ENCODE data around the gene VIL1. TPM values are rescaled to one million over a fixed set of nuclear protein-coding genes. Genes with fewer than 3 reads are reported as not detected.
A peak's percentile ranks its signal among the peaks of the same experiment; 100 is the strongest.

VIL1 gene
- total and polyA plus RNA-seq, 2 of the 13 experiments (the other 11 are each of a cell fraction or from before 2014, with no cell fraction given), result 287 to 301 TPM

DNA sequence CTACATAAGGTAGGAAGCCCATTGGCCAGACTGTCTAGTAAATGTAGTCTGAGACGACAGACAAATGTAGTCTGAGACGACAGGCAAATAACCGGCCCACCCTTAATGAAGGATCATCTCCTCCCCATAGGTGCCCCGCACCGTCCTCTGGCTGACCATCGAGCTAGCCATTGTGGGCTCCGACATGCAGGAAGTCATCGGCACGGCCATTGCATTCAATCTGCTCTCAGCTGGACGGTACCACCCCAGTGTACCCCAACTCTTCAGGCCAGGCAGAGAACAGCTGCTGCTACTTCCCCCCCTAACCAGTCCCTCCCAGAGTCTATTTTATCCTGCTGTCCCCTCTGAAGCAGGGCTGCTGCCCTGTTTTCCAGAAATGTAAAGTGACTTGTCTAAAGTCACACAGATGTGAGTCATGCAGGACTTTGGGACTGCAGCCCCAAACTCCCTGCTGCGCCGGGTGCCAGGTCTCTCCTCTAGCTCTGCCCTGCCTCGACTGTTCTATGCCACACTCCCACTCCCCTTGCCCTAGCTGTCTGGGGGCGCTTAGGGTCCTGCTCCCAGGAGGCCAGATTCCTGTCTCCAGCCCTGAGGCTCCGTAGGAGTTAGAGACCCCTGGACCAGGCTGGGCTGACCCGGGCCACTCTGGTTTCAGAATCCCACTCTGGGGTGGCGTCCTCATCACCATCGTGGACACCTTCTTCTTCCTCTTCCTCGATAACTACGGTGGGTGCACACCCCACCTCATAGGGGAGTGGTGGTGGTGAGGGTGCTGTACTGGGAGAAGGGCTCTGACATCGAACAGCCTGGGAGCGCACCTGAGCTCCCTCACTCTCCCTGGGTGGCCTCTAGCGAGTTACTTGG lies 32.2 kb upstream of the VIL1 start (continued):
- TF ChIP-seq ISL2 (CRISPR knock-in tag; IDR thresholded peaks at IDR 0.05) (no peak), GLI4 (CRISPR knock-in tag; IDR thresholded peaks at IDR 0.05; ENCODE audit: borderline replicate concordance) (0 out of 2 replicates have a peak, but pooled peaks have one; percentile 80), ZNF253 (CRISPR knock-in tag; IDR thresholded peaks at IDR 0.05; ENCODE audit: borderline replicate concordance) (0 out of 2 replicates have a peak, but pooled peaks have one; percentile 58), ZNF501 (CRISPR knock-in tag; IDR thresholded peaks at IDR 0.05) (peak; percentile 77), ZNF3 (CRISPR knock-in tag; IDR thresholded peaks at IDR 0.05) (no peak), SKI (IDR thresholded peaks at IDR 0.05; ENCODE audit: partially characterized antibody) (no peak), ZSCAN21 (CRISPR knock-in tag; IDR thresholded peaks at IDR 0.05; ENCODE audit: borderline replicate concordance) (0 out of 2 replicates have a peak, but pooled peaks have one; percentile 63), ZNF83 (CRISPR knock-in tag; IDR thresholded peaks at IDR 0.05; ENCODE audit: borderline replicate concordance) (peak; percentile 92; the same call in 1 of the 2 replicates), ZNF570 (CRISPR knock-in tag; IDR thresholded peaks at IDR 0.05; ENCODE audit: borderline replicate concordance) (no peak), ZNF274 (CRISPR knock-in tag; IDR thresholded peaks at IDR 0.05) (peak; percentile 90), BRD4 (CRISPR knock-in tag; IDR thresholded peaks at IDR 0.05) (no peak), ZNF563 (CRISPR knock-in tag; IDR thresholded peaks at IDR 0.05) (no peak)
- TF ChIP-seq, protein P1, sequence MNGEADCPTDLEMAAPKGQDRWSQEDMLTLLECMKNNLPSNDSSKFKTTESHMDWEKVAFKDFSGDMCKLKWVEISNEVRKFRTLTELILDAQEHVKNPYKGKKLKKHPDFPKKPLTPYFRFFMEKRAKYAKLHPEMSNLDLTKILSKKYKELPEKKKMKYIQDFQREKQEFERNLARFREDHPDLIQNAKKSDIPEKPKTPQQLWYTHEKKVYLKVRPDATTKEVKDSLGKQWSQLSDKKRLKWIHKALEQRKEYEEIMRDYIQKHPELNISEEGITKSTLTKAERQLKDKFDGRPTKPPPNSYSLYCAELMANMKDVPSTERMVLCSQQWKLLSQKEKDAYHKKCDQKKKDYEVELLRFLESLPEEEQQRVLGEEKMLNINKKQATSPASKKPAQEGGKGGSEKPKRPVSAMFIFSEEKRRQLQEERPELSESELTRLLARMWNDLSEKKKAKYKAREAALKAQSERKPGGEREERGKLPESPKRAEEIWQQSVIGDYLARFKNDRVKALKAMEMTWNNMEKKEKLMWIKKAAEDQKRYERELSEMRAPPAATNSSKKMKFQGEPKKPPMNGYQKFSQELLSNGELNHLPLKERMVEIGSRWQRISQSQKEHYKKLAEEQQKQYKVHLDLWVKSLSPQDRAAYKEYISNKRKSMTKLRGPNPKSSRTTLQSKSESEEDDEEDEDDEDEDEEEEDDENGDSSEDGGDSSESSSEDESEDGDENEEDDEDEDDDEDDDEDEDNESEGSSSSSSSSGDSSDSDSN (CRISPR knock-in tag; IDR thresholded peaks at IDR 0.05), result peak; percentile 38; the same call in 1 of the 2 replicates
- TF ChIP-seq, protein P2, sequence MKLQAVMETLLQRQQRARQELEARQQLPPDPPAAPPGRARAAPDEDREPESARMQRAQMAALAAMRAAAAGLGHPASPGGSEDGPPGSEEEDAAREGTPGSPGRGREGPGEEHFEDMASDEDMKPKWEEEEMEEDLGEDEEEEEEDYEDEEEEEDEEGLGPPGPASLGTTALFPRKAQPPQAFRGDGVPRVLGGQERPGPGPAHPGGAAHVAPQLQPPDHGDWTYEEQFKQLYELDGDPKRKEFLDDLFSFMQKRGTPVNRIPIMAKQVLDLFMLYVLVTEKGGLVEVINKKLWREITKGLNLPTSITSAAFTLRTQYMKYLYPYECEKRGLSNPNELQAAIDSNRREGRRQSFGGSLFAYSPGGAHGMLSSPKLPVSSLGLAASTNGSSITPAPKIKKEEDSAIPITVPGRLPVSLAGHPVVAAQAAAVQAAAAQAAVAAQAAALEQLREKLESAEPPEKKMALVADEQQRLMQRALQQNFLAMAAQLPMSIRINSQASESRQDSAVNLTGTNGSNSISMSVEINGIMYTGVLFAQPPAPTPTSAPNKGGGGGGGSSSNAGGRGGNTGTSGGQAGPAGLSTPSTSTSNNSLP (IDR thresholded peaks at IDR 0.05; ENCODE audit: low read depth, low read length), result no peak
- TF ChIP-seq, protein P3, sequence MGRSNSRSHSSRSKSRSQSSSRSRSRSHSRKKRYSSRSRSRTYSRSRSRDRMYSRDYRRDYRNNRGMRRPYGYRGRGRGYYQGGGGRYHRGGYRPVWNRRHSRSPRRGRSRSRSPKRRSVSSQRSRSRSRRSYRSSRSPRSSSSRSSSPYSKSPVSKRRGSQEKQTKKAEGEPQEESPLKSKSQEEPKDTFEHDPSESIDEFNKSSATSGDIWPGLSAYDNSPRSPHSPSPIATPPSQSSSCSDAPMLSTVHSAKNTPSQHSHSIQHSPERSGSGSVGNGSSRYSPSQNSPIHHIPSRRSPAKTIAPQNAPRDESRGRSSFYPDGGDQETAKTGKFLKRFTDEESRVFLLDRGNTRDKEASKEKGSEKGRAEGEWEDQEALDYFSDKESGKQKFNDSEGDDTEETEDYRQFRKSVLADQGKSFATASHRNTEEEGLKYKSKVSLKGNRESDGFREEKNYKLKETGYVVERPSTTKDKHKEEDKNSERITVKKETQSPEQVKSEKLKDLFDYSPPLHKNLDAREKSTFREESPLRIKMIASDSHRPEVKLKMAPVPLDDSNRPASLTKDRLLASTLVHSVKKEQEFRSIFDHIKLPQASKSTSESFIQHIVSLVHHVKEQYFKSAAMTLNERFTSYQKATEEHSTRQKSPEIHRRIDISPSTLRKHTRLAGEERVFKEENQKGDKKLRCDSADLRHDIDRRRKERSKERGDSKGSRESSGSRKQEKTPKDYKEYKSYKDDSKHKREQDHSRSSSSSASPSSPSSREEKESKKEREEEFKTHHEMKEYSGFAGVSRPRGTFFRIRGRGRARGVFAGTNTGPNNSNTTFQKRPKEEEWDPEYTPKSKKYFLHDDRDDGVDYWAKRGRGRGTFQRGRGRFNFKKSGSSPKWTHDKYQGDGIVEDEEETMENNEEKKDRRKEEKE (IDR thresholded peaks at IDR 0.05), result no peak
- TF ChIP-seq, protein P4, sequence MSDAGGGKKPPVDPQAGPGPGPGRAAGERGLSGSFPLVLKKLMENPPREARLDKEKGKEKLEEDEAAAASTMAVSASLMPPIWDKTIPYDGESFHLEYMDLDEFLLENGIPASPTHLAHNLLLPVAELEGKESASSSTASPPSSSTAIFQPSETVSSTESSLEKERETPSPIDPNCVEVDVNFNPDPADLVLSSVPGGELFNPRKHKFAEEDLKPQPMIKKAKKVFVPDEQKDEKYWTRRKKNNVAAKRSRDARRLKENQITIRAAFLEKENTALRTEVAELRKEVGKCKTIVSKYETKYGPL (CRISPR knock-in tag; IDR thresholded peaks at IDR 0.05), result no peak
- TF ChIP-seq, protein P5, sequence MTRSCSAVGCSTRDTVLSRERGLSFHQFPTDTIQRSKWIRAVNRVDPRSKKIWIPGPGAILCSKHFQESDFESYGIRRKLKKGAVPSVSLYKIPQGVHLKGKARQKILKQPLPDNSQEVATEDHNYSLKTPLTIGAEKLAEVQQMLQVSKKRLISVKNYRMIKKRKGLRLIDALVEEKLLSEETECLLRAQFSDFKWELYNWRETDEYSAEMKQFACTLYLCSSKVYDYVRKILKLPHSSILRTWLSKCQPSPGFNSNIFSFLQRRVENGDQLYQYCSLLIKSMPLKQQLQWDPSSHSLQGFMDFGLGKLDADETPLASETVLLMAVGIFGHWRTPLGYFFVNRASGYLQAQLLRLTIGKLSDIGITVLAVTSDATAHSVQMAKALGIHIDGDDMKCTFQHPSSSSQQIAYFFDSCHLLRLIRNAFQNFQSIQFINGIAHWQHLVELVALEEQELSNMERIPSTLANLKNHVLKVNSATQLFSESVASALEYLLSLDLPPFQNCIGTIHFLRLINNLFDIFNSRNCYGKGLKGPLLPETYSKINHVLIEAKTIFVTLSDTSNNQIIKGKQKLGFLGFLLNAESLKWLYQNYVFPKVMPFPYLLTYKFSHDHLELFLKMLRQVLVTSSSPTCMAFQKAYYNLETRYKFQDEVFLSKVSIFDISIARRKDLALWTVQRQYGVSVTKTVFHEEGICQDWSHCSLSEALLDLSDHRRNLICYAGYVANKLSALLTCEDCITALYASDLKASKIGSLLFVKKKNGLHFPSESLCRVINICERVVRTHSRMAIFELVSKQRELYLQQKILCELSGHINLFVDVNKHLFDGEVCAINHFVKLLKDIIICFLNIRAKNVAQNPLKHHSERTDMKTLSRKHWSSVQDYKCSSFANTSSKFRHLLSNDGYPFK (CRISPR knock-in tag; IDR thresholded peaks at IDR 0.05; ENCODE audit: borderline replicate concordance), result 0 out of 2 replicates have a peak, but pooled peaks have one; percentile 31

All from HepG2 (cell line).